OCI-LY7 (cell line): ENCODE results near the gene CUBN. TPM values are rescaled to one million over a fixed set of nuclear protein-coding genes. Genes with fewer than 3 reads are reported as not detected.

Source experiments
- BruUV-seq: library from RNA; stranded (reverse); fragments of 400-500 nt; replicated peaks from 2 replicates; lab custom pipeline; 2021; lab: Mats Ljungman, UMichigan
- CTCF ChIA-PET: fragments of 300-600 bp; sonication (Branson Sonifier 250); formaldehyde crosslinking; loops from one replicate; lab custom pipeline; 2022; ENCODE audit warnings: antibody characterized with exemption; ENCODE audit not compliant: unreplicated experiment; lab: Charles Lee
- POLR2A ChIA-PET: fragments of 300-600 bp; sonication (Branson Sonifier 250); formaldehyde crosslinking; loops from one replicate; lab custom pipeline; 2022; ENCODE audit warnings: antibody characterized with exemption; lab: Charles Lee
- DNase-seq: peaks from one replicate; pipeline ENCODE4 v3.0.0-alpha.2; 2015; ENCODE audit warnings: low spot score
- H2AFZ ChIP-seq: fragments of 200-600 bp; sonication (generic), shearing (Covaris generic); 2 replicates; pipeline ENCODE4 v1.6.1; 2014; ENCODE audit warnings: mild to moderate bottlenecking, antibody characterized with exemption, low read length, moderate library complexity
- H3K27ac ChIP-seq: fragments of 200-600 bp; sonication (generic); 2 replicates; pipeline ENCODE4 v1.5.1; 2014; ENCODE audit warnings: mixed run types, low read depth, mild to moderate bottlenecking, moderate library complexity, low read length, inconsistent platforms; ENCODE audit not compliant: poor library complexity, severe bottlenecking
- H3K36me3 ChIP-seq: fragments of 200-600 bp; sonication (generic); 2 replicates; pipeline ENCODE4 v1.6.1; 2014; ENCODE audit warnings: mild to moderate bottlenecking, antibody characterized with exemption, low read length, moderate library complexity, mixed read lengths; ENCODE audit not compliant: insufficient read depth
- H3K4me1 ChIP-seq: fragments of 200-600 bp; sonication (generic); 2 replicates; pipeline ENCODE4 v1.5.1; 2014; ENCODE audit warnings: mild to moderate bottlenecking, low read length; ENCODE audit not compliant: insufficient read depth, poor library complexity, severe bottlenecking
- H3K4me2 ChIP-seq: fragments of 200-600 bp; sonication (generic); 2 replicates; pipeline ENCODE4 v1.6.1; 2014; ENCODE audit warnings: mild to moderate bottlenecking, low read length
- H3K4me3 ChIP-seq: fragments of 200-600 bp; sonication (generic); 2 replicates; pipeline ENCODE4 v1.5.1; 2014; ENCODE audit warnings: mild to moderate bottlenecking, low read depth, low read length; ENCODE audit not compliant: poor library complexity, severe bottlenecking
- H3K79me2 ChIP-seq: fragments of 200-600 bp; sonication (generic); 2 replicates; pipeline ENCODE4 v1.6.1; 2016; ENCODE audit warnings: low read depth, mild to moderate bottlenecking, low read length, moderate library complexity, mixed read lengths; ENCODE audit not compliant: insufficient read depth
- H3K9me2 ChIP-seq: fragments of 200-600 bp; sonication (generic); 2 replicates; pipeline ENCODE4 v1.6.1; 2016; ENCODE audit warnings: mild to moderate bottlenecking, low read length, mixed read lengths; ENCODE audit not compliant: insufficient read depth
- H3K9me3 ChIP-seq: fragments of 200-600 bp; sonication (generic); 2 replicates; pipeline ENCODE4 v1.6.1; 2014; ENCODE audit warnings: mild to moderate bottlenecking, mixed run types, low read length, mixed read lengths
- H4K20me1 ChIP-seq: fragments of 200-600 bp; sonication (generic); 2 replicates; pipeline ENCODE4 v1.6.1; 2014; ENCODE audit warnings: mild to moderate bottlenecking, antibody characterized with exemption, low read length, moderate library complexity, mixed read lengths; ENCODE audit not compliant: insufficient read depth
- CTCF ChIP-seq: fragments of 200-600 bp; sonication (generic); conservative IDR thresholded peaks from 2 replicates; pipeline ENCODE4 v1.5.1; 2014; ENCODE audit warnings: mild to moderate bottlenecking, antibody characterized with exemption, low read length, moderate library complexity, mixed read lengths
- EZH2phosphoT487 ChIP-seq: fragments of 200-600 bp; sonication (generic); IDR thresholded peaks from 2 replicates; pipeline ENCODE4 v1.6.1; 2018; ENCODE audit warnings: low read depth, borderline replicate concordance, mild to moderate bottlenecking, mixed run types, antibody characterized with exemption, low read length, moderate library complexity, mixed read lengths
- intact Hi-C: fragments of 100-400 bp; cut with micrococcal nuclease; formaldehyde crosslinking; loops from one replicate; pipeline ENCODE4 v1.10.0; 2022; ENCODE audit not compliant: unreplicated experiment
- total RNA-seq, 2 experiments: library from RNA; depleted of rRNA in 1 of 2; stranded (reverse); fragments of >200 nt in 1 of 2; shearing (Covaris generic) in 1 of 2; gene quantifications; 2 replicates each; pipeline ENCODE4 v1.2.3, GENCODE V29; 2014 to 2022

Gene CUBN
- total RNA-seq, 2 experiments from 2014 or later = 0.13 to 0.25 TPM

GRCh38 chr10:16950656-16951601 lies 178.7 kb downstream of the CUBN start:
- CTCF ChIA-PET = no interaction called here
- no peak overlapping the region for H3K4me3 ChIP-seq
- TF ChIP-seq EZH2phosphoT487 (no peak), CTCF (no peak)
- H3K9me2 ChIP-seq = no peaks in the 10 kb centered on the region
- no peak overlapping the region for H3K4me2 ChIP-seq
- DNase-seq = no peak
- H3K4me1 ChIP-seq = no peaks in the 10 kb centered on the region
- H4K20me1 ChIP-seq = no peaks in the 10 kb centered on the region
- intact Hi-C loops = no loop called here
- no peaks in the 10 kb centered on the region for H3K36me3 ChIP-seq
- no TSS peak for BruUV-seq
- no peaks in the 10 kb centered on the region for H3K9me3 ChIP-seq
- H2AFZ ChIP-seq = no peak overlapping the region
- POLR2A ChIA-PET = no interaction called here
- no peaks in the 10 kb centered on the region for H3K79me2 ChIP-seq
- no peak overlapping the region for H3K27ac ChIP-seq

- H3K9me2 ChIP-seq = no peaks in the 10 kb centered on the region
- H3K9me3 ChIP-seq = no peaks in the 10 kb centered on the region
- H3K79me2 ChIP-seq = no peaks in the 10 kb centered on the region
- POLR2A ChIA-PET = no interaction called here
- BruUV-seq = no TSS peak
- no peak overlapping the region for H2AFZ ChIP-seq
- H3K4me1 ChIP-seq = no peaks in the 10 kb centered on the region
- CTCF ChIA-PET = no interaction called here
- no peaks in the 10 kb centered on the region for H3K36me3 ChIP-seq
- DNase-seq = no peak
- H3K4me3 ChIP-seq = no peak overlapping the region
- no peaks in the 10 kb centered on the region for H4K20me1 ChIP-seq
- H3K4me2 ChIP-seq = no peak overlapping the region
- TF ChIP-seq CTCF (no peak), EZH2phosphoT487 (no peak)
- intact Hi-C loops = no loop called here
- H3K27ac ChIP-seq = no peak overlapping the region
These were observed 179.8 kb downstream of the CUBN start for GRCh38 chr10:16949816-16950215.

GRCh38 chr10:16948361-16948760 lies 181.2 kb downstream of the CUBN start:
- ChIA-PET CTCF (no interaction called here), POLR2A (no interaction called here)
- DNase-seq = no peak
- intact Hi-C loops = no loop called here
- H4K20me1 ChIP-seq = no peaks in the 10 kb centered on the region; the same call in 1 of the 2 replicates
- no peaks in the 10 kb centered on the region for H3K9me3 ChIP-seq
- TF ChIP-seq CTCF (no peak), EZH2phosphoT487 (no peak)
- H3K79me2 ChIP-seq = no peaks in the 10 kb centered on the region
- no TSS peak for BruUV-seq
- H3K4me2 ChIP-seq = no peak overlapping the region
- no peak overlapping the region for H3K27ac ChIP-seq
- H2AFZ ChIP-seq = no peak overlapping the region
- H3K36me3 ChIP-seq = no peaks in the 10 kb centered on the region
- no peaks in the 10 kb centered on the region for H3K9me2 ChIP-seq
- H3K4me1 ChIP-seq = no peaks in the 10 kb centered on the region
- no peak overlapping the region for H3K4me3 ChIP-seq
